ENCODE results near the gene HK1. TPM values are rescaled to one million over a fixed set of nuclear protein-coding genes. Genes with fewer than 3 reads are reported as not detected.
"Not testable (repeated sequence)": the region's sequence is repeated elsewhere in the genome, so short reads cannot be mapped to it uniquely, and the experiment has no call there.

HK1 gene
- total RNA-seq, 2 donors from 2014 or later: 150 to 158 TPM

GRCh38 chr10:69303632-69304051 lies 25.3 kb downstream of the HK1 start:
- Histone ChIP-seq H3K4me3 (no peak overlapping the region), H3K36me3 (no peaks in the 10 kb centered on the region), H3K27me3 (replicated peaks; ENCODE audit: insufficient read depth) (no peaks in the 10 kb centered on the region), H3K27ac (no peak overlapping the region), H3K9me3 (no peaks in the 10 kb centered on the region), H3K4me1 (ENCODE audit: control insufficient read depth in 1 of 2, low read depth in 2 of 2) (no peaks in the 10 kb centered on the region)
- DNase-seq (ENCODE audit: low spot score) (no peak), ATAC-seq (ENCODE audit: insufficient number of reproducible peaks, low FRiP score, low read depth) (no peak)
- no peak for TF ChIP-seq CTCF (IDR thresholded peaks at IDR 0.05)

- Histone ChIP-seq H3K36me3 (no peaks in the 10 kb centered on the region), H3K27me3 (replicated peaks; ENCODE audit: insufficient read depth) (no peaks in the 10 kb centered on the region), H3K9me3 (no peaks in the 10 kb centered on the region), H3K4me3 (no peak overlapping the region), H3K27ac (no peak overlapping the region), H3K4me1 (ENCODE audit: control insufficient read depth in 1 of 2, low read depth in 2 of 2) (no peaks in the 10 kb centered on the region)
- TF ChIP-seq CTCF (IDR thresholded peaks at IDR 0.05): no peak
- ATAC-seq (ENCODE audit: insufficient number of reproducible peaks, low FRiP score, low read depth) (no peak), DNase-seq (ENCODE audit: low spot score) (no peak)
Observed at GRCh38 chr10:69306421-69306820, 28.1 kb downstream of the HK1 start.

GRCh38 chr10:69307434-69307833 lies 29.1 kb downstream of the HK1 start:
- Histone ChIP-seq H3K27me3 (replicated peaks; ENCODE audit: insufficient read depth) (no peaks in the 10 kb centered on the region), H3K4me3 (no peak overlapping the region), H3K9me3 (no peaks in the 10 kb centered on the region), H3K27ac (no peak overlapping the region), H3K4me1 (ENCODE audit: control insufficient read depth in 1 of 2, low read depth in 2 of 2) (no peaks in the 10 kb centered on the region), H3K36me3 (no peaks in the 10 kb centered on the region)
- ATAC-seq (ENCODE audit: insufficient number of reproducible peaks, low FRiP score, low read depth) (no peak), DNase-seq (ENCODE audit: low spot score) (no peak)
- TF ChIP-seq CTCF (IDR thresholded peaks at IDR 0.05): no peak

- ATAC-seq (ENCODE audit: insufficient number of reproducible peaks, low FRiP score, low read depth); H3K4me3 ChIP-seq; H3K9me3 ChIP-seq; DNase-seq (ENCODE audit: low spot score); H3K27ac ChIP-seq; H3K36me3 ChIP-seq; H3K27me3 ChIP-seq (replicated peaks; ENCODE audit: insufficient read depth); H3K4me1 ChIP-seq (ENCODE audit: control insufficient read depth in 1 of 2, low read depth in 2 of 2): not testable (repeated sequence)
Observed at GRCh38 chr10:69308304-69308703, 30.0 kb downstream of the HK1 start.

GRCh38 chr10:69311309-69311708 lies 33.0 kb downstream of the HK1 start:
- Histone ChIP-seq H3K36me3 (no peaks in the 10 kb centered on the region), H3K27me3 (replicated peaks; ENCODE audit: insufficient read depth) (no peaks in the 10 kb centered on the region), H3K4me3 (no peak overlapping the region), H3K4me1 (ENCODE audit: control insufficient read depth in 1 of 2, low read depth in 2 of 2) (no peaks in the 10 kb centered on the region), H3K27ac (no peak overlapping the region), H3K9me3 (no peaks in the 10 kb centered on the region)
- ATAC-seq (ENCODE audit: insufficient number of reproducible peaks, low FRiP score, low read depth): no peak
- TF ChIP-seq CTCF (IDR thresholded peaks at IDR 0.05): no peak
- DNase-seq (ENCODE audit: low spot score): no peak

- no peak for DNase-seq (ENCODE audit: low spot score)
- no peaks in the 10 kb centered on the region for H3K9me3 ChIP-seq
- no peaks in the 10 kb centered on the region for H3K27me3 ChIP-seq (replicated peaks; ENCODE audit: insufficient read depth)
- ATAC-seq (ENCODE audit: insufficient number of reproducible peaks, low FRiP score, low read depth): no peak
- TF ChIP-seq CTCF (IDR thresholded peaks at IDR 0.05): no peak
- no peaks in the 10 kb centered on the region for H3K36me3 ChIP-seq
- no peak overlapping the region for H3K4me3 ChIP-seq
- no peak overlapping the region for H3K27ac ChIP-seq
- H3K4me1 ChIP-seq (ENCODE audit: control insufficient read depth in 1 of 2, low read depth in 2 of 2): no peaks in the 10 kb centered on the region
Observed at GRCh38 chr10:69312528-69312927, 34.2 kb downstream of the HK1 start.

Measured in thoracic aorta (tissue), 2 donors.